Measurements from ENCODE around the gene LPP. TPM values are rescaled to one million over a fixed set of nuclear protein-coding genes. Genes with fewer than 3 reads are reported as not detected.

LPP gene
- total RNA-seq, 1 experiment from 2014 or later, result 20.4 TPM

- intact Hi-C loops (cut with micrococcal nuclease), result no loop called here
- H3K27ac ChIP-seq (ENCODE audit: low read length), result no peak overlapping the region
- no peaks in the 10 kb centered on the region for H3F3A ChIP-seq (ENCODE audit: low read length, unreplicated experiment)
- no peaks in the 10 kb centered on the region for H4K20me1 ChIP-seq (ENCODE audit: low read length)
- no TSS peak for BruUV-seq (replicated peaks)
- no peak overlapping the region for H2AFZ ChIP-seq (ENCODE audit: low read length)
- no peak overlapping the region for H3K4me3 ChIP-seq (ENCODE audit: low read length)
- peaks cover 11% of the 10 kb centered on the region for H3K4me1 ChIP-seq (ENCODE audit: insufficient read depth, low read length)
- TF ChIP-seq EZH2phosphoT487 (IDR thresholded peaks at IDR 0.05; ENCODE audit: borderline replicate concordance, low read length), result no peak
- TF ChIP-seq EZH2 (IDR thresholded peaks at IDR 0.05; ENCODE audit: low read length, unreplicated experiment), result no peak
- TF ChIP-seq CTCF (conservative IDR thresholded peaks at IDR 0.05; ENCODE audit: low read depth, low read length), result no peak
- no peaks in the 10 kb centered on the region for H3K36me3 ChIP-seq (ENCODE audit: low read depth, low read length)
- H3K9me2 ChIP-seq (replicated peaks; ENCODE audit: low read length), result no peaks in the 10 kb centered on the region
- H3K4me2 ChIP-seq (ENCODE audit: low read length), result no peak overlapping the region
- H3K79me2 ChIP-seq (ENCODE audit: low read length), result peaks cover 4% of the 10 kb centered on the region; the same call in 1 of the 2 replicates
- POLR2A ChIA-PET (ENCODE audit: unreplicated experiment), result no interaction called here
- no peaks in the 10 kb centered on the region for H3K27me3 ChIP-seq (ENCODE audit: low read length)
- CTCF ChIA-PET, result no interaction called here
- no peak for ATAC-seq
- no peak overlapping the region for H3K9ac ChIP-seq (ENCODE audit: low read length)
- H3K9me3 ChIP-seq (ENCODE audit: low read length), result no peaks in the 10 kb centered on the region
- DNase-seq, result no peak
Measured at GRCh38 chr3:188336178-188336577, 182.2 kb downstream of the LPP start.

- H3K9ac ChIP-seq (ENCODE audit: low read length), result no peak overlapping the region
- DNase-seq (no peak), ATAC-seq (no peak)
- H3K4me3 ChIP-seq (ENCODE audit: low read length), result no peak overlapping the region
- ChIA-PET CTCF (interaction anchor here (0.6 kb wide), 1 partner anchor 618 kb away, joined by 4 read pairs; no protein-coding TSS in a partner anchor), POLR2A (ENCODE audit: unreplicated experiment) (interaction anchor here (0.6 kb wide), 1 partner anchor 13 kb away, joined by 3 read pairs; no protein-coding TSS in a partner anchor)
- no peaks in the 10 kb centered on the region for H3K27me3 ChIP-seq (ENCODE audit: low read length)
- no peaks in the 10 kb centered on the region for H3K9me3 ChIP-seq (ENCODE audit: low read length)
- peaks cover 4% of the 10 kb centered on the region; the same call in 1 of the 2 replicates for H3K79me2 ChIP-seq (ENCODE audit: low read length)
- H4K20me1 ChIP-seq (ENCODE audit: low read length), result no peaks in the 10 kb centered on the region
- H3K27ac ChIP-seq (ENCODE audit: low read length), result no peak overlapping the region
- TF ChIP-seq CTCF (conservative IDR thresholded peaks at IDR 0.05; ENCODE audit: low read depth, low read length) (no peak), EZH2 (IDR thresholded peaks at IDR 0.05; ENCODE audit: low read length, unreplicated experiment) (no peak), EZH2phosphoT487 (IDR thresholded peaks at IDR 0.05; ENCODE audit: borderline replicate concordance, low read length) (no peak)
- no peaks in the 10 kb centered on the region for H3F3A ChIP-seq (ENCODE audit: low read length, unreplicated experiment)
- H3K36me3 ChIP-seq (ENCODE audit: low read depth, low read length), result no peaks in the 10 kb centered on the region
- no peak overlapping the region for H2AFZ ChIP-seq (ENCODE audit: low read length)
- H3K4me1 ChIP-seq (ENCODE audit: insufficient read depth, low read length), result peaks cover 11% of the 10 kb centered on the region
- intact Hi-C loops (cut with micrococcal nuclease), result no loop called here
- BruUV-seq (replicated peaks), result no TSS peak
- no peak overlapping the region for H3K4me2 ChIP-seq (ENCODE audit: low read length)
- no peaks in the 10 kb centered on the region for H3K9me2 ChIP-seq (replicated peaks; ENCODE audit: low read length)
Measured at GRCh38 chr3:188337232-188337631, 183.3 kb downstream of the LPP start.

DNA sequence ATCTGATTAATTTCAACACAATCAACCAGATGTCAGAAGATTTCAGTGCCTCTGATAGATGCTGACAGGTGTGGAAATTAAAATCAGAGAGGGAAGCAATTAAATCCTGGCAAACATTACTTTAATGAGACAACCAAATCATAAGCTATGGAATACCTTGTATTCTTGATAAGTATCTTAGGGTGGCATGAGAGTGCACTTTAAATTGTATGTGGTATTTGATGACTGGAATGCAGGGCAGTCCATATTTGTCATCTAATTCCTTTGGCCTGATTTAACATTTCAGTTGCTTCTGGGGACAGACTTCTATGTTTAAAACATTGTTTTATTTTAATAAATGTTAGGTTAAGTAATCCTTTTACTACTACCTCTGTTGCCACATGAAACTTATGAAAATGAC lies 184.1 kb downstream of the LPP start:
- CTCF ChIA-PET, result no interaction called here
- H3K27ac ChIP-seq (ENCODE audit: low read length), result no peak overlapping the region
- H3K4me2 ChIP-seq (ENCODE audit: low read length), result no peak overlapping the region
- no peak overlapping the region for H2AFZ ChIP-seq (ENCODE audit: low read length)
- DNase-seq (no peak), ATAC-seq (no peak)
- no peaks in the 10 kb centered on the region for H3K9me2 ChIP-seq (replicated peaks; ENCODE audit: low read length)
- no peaks in the 10 kb centered on the region for H3K36me3 ChIP-seq (ENCODE audit: low read depth, low read length)
- no peaks in the 10 kb centered on the region for H3F3A ChIP-seq (ENCODE audit: low read length, unreplicated experiment)
- H3K4me1 ChIP-seq (ENCODE audit: insufficient read depth, low read length), result peaks cover 11% of the 10 kb centered on the region
- no peaks in the 10 kb centered on the region for H3K27me3 ChIP-seq (ENCODE audit: low read length)
- no TSS peak for BruUV-seq (replicated peaks)
- intact Hi-C loops (cut with micrococcal nuclease), result no loop called here
- H4K20me1 ChIP-seq (ENCODE audit: low read length), result no peaks in the 10 kb centered on the region
- no peak overlapping the region for H3K9ac ChIP-seq (ENCODE audit: low read length)
- no peaks in the 10 kb centered on the region for H3K9me3 ChIP-seq (ENCODE audit: low read length)
- POLR2A ChIA-PET (ENCODE audit: unreplicated experiment), result no interaction called here
- TF ChIP-seq EZH2 (IDR thresholded peaks at IDR 0.05; ENCODE audit: low read length, unreplicated experiment), result no peak
- peaks cover 4% of the 10 kb centered on the region; the same call in 1 of the 2 replicates for H3K79me2 ChIP-seq (ENCODE audit: low read length)
- H3K4me3 ChIP-seq (ENCODE audit: low read length), result no peak overlapping the region

Measured in PC-3 (cell line).